ENCODE results near the gene TMPRSS3. TPM values are rescaled to one million over a fixed set of nuclear protein-coding genes. Genes with fewer than 3 reads are reported as not detected.
A peak's percentile ranks its signal among the peaks of the same experiment; 100 is the strongest.

TMPRSS3 gene
- total RNA-seq, 1 donor from 2014 or later = 14.4 TPM

DNA sequence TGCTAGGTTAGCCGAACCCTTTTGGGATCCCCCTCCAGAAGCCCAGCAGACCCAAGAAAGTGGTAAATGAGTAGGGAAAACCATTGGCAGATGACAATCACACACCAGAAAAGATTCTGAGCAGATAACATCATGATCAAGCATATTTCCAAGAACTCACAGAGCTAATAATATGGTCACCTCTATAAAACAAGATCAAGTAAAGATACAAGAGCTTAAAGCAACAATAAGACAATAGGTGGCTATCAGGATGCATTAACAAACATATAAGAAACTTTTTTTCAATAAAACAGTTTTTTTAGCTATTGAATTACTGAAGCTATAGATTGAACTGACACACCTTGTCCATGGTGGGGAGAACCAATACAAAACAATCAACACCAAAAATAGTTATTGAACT, 36.8 kb upstream of the TMPRSS3 start:
- H3K4me1 Mint-ChIP-seq (ENCODE audit: low read depth) = no peaks in the 10 kb centered on the region

DNA sequence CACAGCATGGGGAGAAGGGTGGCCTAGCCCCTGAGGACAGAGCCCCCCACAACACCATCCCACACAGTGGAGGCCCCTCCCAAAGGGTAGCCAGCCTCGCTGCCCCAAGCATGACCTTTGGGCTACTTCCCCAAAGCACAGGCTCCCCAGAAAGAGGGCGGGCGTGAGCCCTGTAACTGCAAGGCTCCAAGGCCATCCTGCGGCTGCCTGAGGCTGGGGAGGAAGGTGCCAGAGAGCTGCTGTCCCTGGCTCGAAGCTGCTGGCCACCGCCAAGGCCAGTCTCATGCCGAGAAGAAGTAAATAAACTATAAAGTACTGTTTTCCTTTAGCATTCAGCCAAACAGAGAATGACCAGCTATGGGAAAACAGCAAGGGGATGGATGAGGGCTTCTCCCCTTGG, 35.3 kb upstream of the TMPRSS3 start:
- H3K9me3 Mint-ChIP-seq (ENCODE audit: low read depth) = peaks cover 6% of the 10 kb centered on the region
- H3K4me1 Mint-ChIP-seq (ENCODE audit: low read depth) = no peaks in the 10 kb centered on the region
- no peak for DNase-seq (ENCODE audit: low spot score, unreplicated experiment)
- no peak overlapping the region for H3K27ac Mint-ChIP-seq
- H3K27me3 Mint-ChIP-seq = peaks cover 36% of the 10 kb centered on the region
- no peaks in the 10 kb centered on the region for H3K36me3 Mint-ChIP-seq (ENCODE audit: insufficient read depth)
- H3K4me3 Mint-ChIP-seq (ENCODE audit: low read depth) = no peak overlapping the region
- TF ChIP-seq, protein P1, sequence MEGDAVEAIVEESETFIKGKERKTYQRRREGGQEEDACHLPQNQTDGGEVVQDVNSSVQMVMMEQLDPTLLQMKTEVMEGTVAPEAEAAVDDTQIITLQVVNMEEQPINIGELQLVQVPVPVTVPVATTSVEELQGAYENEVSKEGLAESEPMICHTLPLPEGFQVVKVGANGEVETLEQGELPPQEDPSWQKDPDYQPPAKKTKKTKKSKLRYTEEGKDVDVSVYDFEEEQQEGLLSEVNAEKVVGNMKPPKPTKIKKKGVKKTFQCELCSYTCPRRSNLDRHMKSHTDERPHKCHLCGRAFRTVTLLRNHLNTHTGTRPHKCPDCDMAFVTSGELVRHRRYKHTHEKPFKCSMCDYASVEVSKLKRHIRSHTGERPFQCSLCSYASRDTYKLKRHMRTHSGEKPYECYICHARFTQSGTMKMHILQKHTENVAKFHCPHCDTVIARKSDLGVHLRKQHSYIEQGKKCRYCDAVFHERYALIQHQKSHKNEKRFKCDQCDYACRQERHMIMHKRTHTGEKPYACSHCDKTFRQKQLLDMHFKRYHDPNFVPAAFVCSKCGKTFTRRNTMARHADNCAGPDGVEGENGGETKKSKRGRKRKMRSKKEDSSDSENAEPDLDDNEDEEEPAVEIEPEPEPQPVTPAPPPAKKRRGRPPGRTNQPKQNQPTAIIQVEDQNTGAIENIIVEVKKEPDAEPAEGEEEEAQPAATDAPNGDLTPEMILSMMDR (IDR thresholded peaks at IDR 0.05; ENCODE audit: unreplicated experiment) = no peak

More for the DNA sequence above, 36.8 kb upstream of the TMPRSS3 start:
- Mint-ChIP-seq H3K27me3 (peaks cover 33% of the 10 kb centered on the region), H3K9me3 (ENCODE audit: low read depth) (peaks cover 6% of the 10 kb centered on the region), H3K36me3 (ENCODE audit: insufficient read depth) (no peaks in the 10 kb centered on the region), H3K4me3 (ENCODE audit: low read depth) (no peak overlapping the region), H3K27ac (no peak overlapping the region)
- TF ChIP-seq, protein P1 (IDR thresholded peaks at IDR 0.05; ENCODE audit: unreplicated experiment) = no peak
- no peak for DNase-seq (ENCODE audit: low spot score, unreplicated experiment)

DNA sequence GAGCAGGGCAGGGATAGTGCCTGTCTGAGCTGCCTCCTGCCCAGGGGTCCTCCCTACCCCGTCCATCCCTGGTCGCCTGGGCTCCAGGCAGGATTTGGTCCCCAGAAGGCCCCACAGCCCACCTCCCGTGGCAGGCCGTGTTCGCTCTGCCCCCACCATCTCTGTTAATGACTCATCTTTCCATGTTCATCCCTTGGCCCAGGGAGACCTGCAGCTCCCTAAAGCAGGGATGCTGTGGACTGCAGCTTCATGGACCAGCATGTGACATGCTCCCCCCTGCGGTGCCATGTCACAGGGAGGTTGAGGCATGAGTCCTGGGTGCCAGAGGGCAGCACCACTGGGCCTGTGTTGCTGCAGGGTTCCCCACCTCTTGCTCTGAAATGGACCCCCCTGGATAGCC, 34.7 kb upstream of the TMPRSS3 start:
- Mint-ChIP-seq H3K36me3 (ENCODE audit: insufficient read depth) (no peaks in the 10 kb centered on the region), H3K9me3 (ENCODE audit: low read depth) (peaks cover 6% of the 10 kb centered on the region), H3K27me3 (peaks cover 39% of the 10 kb centered on the region), H3K4me3 (ENCODE audit: low read depth) (no peak overlapping the region), H3K4me1 (ENCODE audit: low read depth) (peaks cover 3% of the 10 kb centered on the region), H3K27ac (no peak overlapping the region)
- TF ChIP-seq, protein P1 (IDR thresholded peaks at IDR 0.05; ENCODE audit: unreplicated experiment) = no peak
- no peak for DNase-seq (ENCODE audit: low spot score, unreplicated experiment)

DNA sequence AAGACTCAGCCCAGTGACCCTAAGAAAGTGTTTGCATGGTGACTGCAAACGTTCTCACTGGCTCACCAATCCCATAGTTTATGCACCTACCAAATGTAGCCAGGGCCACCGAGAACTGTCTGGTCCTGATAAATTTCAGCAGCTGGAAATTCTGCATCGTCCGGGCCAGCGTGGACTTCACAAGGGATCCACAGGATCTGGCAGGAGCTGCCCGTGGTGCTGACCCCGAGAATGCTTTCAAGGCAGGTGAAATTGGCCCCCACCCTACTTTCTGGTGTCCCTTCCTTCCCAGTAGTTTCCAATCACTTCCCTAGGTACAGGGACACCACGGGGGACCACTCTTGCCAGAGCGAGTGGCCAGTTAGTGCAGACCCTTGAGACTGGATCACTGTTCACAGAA, 34.0 kb upstream of the TMPRSS3 start:
- H3K27ac Mint-ChIP-seq = no peak overlapping the region

DNA sequence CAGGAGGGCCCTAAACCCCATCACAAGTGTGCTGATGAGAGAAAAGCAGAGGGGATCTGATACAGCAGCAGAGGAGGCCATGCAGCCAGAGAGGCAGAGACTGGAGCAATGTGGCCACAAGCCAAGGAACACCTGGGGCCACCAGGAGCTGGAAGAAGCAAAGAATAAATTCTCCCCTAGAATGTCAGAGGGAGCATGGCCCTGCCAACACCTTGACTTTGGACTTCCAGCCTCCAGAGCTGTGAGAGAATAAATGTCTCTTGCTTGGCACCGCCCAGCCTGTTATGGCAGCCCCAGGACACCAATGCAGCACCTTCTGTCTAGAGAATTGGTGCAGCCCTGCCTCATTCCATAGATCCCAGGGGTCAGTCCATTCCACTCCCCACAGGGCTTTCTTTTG, 33.2 kb upstream of the TMPRSS3 start:
- no peaks in the 10 kb centered on the region for H3K36me3 Mint-ChIP-seq (ENCODE audit: insufficient read depth)
- no peak overlapping the region for H3K27ac Mint-ChIP-seq
- no peak overlapping the region for H3K4me3 Mint-ChIP-seq (ENCODE audit: low read depth)
- H3K4me1 Mint-ChIP-seq (ENCODE audit: low read depth) = peaks cover 3% of the 10 kb centered on the region
- no peak for DNase-seq (ENCODE audit: low spot score, unreplicated experiment)
- TF ChIP-seq, protein P1 (IDR thresholded peaks at IDR 0.05; ENCODE audit: unreplicated experiment) = no peak
- H3K9me3 Mint-ChIP-seq (ENCODE audit: low read depth) = peaks cover 6% of the 10 kb centered on the region
- H3K27me3 Mint-ChIP-seq = peaks cover 33% of the 10 kb centered on the region

More for the DNA sequence above, 34.0 kb upstream of the TMPRSS3 start:
- Mint-ChIP-seq H3K27me3 (peaks cover 37% of the 10 kb centered on the region), H3K9me3 (ENCODE audit: low read depth) (peaks cover 6% of the 10 kb centered on the region), H3K4me1 (ENCODE audit: low read depth) (peaks cover 3% of the 10 kb centered on the region), H3K4me3 (ENCODE audit: low read depth) (no peak overlapping the region), H3K36me3 (ENCODE audit: insufficient read depth) (no peaks in the 10 kb centered on the region)
- peak; percentile 34 for DNase-seq (ENCODE audit: low spot score, unreplicated experiment)
- TF ChIP-seq, protein P1 (IDR thresholded peaks at IDR 0.05; ENCODE audit: unreplicated experiment) = no peak
